ENCODE measurements around the gene MIF4GD.
A peak's percentile ranks its signal among the peaks of the same experiment; 100 is the strongest.
"Not testable (repeated sequence)": the region's sequence is repeated elsewhere in the genome, so short reads cannot be mapped to it uniquely, and the experiment has no call there.

The MIF4GD gene

DNA sequence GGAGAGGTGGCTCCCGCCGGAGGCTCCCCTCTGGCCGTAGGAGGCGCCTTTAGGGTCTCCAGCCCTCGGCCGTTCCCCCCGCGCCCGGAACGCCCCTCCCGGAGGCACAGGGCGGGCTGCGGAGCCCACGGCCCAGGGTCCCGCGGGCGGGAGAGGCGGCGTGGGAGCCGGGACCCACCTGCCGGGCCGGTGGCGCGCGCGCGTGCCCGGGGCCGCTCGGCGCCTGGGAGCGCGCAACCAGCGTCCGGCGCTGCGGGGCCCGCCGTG lies at the start of gene MIF4GD:
Gene MIF4GD, minus strand, starts transcription at position 266 of the 267 bp plus-strand sequence. CDS start 1,036 bp downstream, outside the sequence.
- no peak for DNase-seq (ENCODE audit: low read depth, low spot score)
- peak within 1 kb of the TSS; percentile 79 for H3K27ac ChIP-seq

- no peak overlapping the region for H3K27ac ChIP-seq
- DNase-seq (ENCODE audit: low read depth, low spot score) = no peak
Observed at GRCh38 chr17:75319904-75320691, 49.1 kb upstream of the MIF4GD start.

DNA sequence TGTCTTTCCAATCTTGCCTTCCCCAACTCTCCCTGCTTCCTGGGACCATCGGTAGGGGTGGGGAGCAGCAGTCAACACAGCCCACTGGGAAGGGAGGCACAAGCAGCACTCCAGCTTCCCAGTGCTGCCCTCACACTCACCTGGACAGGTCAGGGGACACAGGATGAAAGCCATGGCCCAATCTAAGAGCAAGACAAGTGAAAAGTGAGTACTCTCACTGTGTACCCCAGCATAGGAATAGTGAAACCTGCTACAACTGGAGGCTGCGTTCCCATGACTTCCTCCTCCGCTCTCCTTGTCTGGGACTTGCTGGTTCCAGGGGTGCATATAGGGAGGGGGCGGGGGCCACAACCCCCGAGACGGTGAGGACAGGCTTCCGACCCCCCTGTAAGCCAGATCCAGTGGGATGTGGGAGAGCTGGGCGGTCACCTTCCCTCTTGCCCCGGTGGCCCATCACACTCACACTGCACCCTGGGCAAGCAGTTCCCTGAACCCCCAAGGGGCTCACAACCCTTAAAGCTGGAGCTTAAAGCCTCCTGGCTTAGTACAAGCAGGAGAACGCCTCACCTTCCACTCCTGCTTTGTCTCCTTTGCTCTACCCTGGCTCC lies 47.7 kb upstream of the MIF4GD start:
- H3K27ac ChIP-seq = no peak overlapping the region
- no peak for DNase-seq (ENCODE audit: low read depth, low spot score)

DNA sequence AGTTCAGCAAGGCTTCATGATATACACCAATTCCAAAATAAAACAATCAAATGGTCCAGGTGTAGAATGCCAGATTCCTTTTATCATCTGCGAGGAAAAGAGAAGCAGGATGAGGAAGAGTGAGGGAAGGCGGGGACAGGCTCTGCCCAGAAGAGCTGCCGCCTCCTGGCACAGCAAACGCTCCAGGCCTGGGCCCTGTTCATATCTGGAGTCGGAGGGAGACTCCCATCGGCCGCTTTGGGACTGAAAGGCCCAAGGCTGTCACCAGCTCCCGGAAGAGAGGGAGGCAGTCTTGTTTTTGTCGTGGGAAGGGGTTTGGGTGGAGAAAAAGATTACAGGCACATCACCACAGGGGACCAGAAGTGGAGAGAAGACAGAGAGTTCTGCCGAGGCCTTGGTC lies 47.2 kb upstream of the MIF4GD start:
- H3K27ac ChIP-seq = no peak overlapping the region

DNA sequence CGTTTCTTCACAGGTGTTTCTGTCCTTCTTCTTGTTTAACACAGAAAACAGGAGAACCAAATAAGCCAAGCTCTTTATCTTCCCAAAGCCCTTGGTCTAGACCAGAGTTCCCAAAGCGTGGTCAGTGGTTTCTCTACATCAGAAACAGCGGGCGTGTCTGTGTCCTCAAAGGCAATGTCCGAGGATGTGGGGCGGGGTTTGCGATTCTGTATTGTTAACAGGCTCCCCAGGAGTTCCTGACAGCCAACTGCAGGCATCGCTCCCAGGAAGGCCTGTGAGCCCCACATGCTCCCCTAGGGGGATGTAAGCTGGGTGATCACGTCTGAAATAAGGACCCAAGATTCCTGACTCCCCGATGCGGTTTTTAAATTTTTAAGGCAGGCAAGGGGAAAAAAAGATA lies 46.6 kb upstream of the MIF4GD start:
- no peak overlapping the region for H3K27ac ChIP-seq
- no peak for DNase-seq (ENCODE audit: low read depth, low spot score)

More for the DNA sequence above, 47.2 kb upstream of the MIF4GD start:
- no peak for DNase-seq (ENCODE audit: low read depth, low spot score)

DNA sequence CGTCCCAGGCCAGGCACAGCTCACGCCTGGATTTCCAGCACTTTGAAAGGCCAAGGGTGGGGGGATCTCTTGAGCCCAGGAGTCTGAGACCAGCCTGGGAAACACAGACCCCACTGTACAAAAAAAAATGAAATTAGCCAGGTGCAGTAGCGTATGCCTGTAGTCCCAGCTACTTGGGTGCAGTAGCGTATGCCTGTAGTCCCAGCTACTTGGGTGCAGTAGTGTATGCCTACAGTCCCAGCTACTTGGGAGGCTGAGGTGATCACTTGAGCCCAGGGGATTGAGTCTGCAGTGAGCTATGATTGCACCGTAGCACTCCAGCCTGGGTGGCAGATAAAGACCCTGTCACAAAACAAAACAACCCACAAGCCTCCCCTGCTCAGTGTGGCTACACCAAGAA lies 45.2 kb upstream of the MIF4GD start:
- DNase-seq (ENCODE audit: low read depth, low spot score) = no peak
- H3K27ac ChIP-seq = no peak overlapping the region

GRCh38 chr17:75315541-75316243 lies 44.7 kb upstream of the MIF4GD start:
- H3K27ac ChIP-seq = no peak overlapping the region
- no peak for DNase-seq (ENCODE audit: low read depth, low spot score)

- H3K27ac ChIP-seq = no peak overlapping the region
- no peak for DNase-seq (ENCODE audit: low read depth, low spot score)
Observed at GRCh38 chr17:75313941-75314551, 43.0 kb upstream of the MIF4GD start.

GRCh38 chr17:75308732-75309629 lies 38.0 kb upstream of the MIF4GD start:
- no peak overlapping the region for H3K27ac ChIP-seq
- DNase-seq (ENCODE audit: low read depth, low spot score) = no peak

GRCh38 chr17:75307957-75308731 lies 37.1 kb upstream of the MIF4GD start:
- no peak overlapping the region for H3K27ac ChIP-seq

GRCh38 chr17:75301502-75302206 lies 30.6 kb upstream of the MIF4GD start:
- no peak for DNase-seq (ENCODE audit: low read depth, low spot score)
- no peak overlapping the region for H3K27ac ChIP-seq

More at GRCh38 chr17:75307957-75308731, 37.1 kb upstream of the MIF4GD start:
- DNase-seq (ENCODE audit: low read depth, low spot score) = no peak

- no peak overlapping the region for H3K27ac ChIP-seq
- no peak for DNase-seq (ENCODE audit: low read depth, low spot score)
Observed at GRCh38 chr17:75301049-75301448, 30.0 kb upstream of the MIF4GD start.

DNA sequence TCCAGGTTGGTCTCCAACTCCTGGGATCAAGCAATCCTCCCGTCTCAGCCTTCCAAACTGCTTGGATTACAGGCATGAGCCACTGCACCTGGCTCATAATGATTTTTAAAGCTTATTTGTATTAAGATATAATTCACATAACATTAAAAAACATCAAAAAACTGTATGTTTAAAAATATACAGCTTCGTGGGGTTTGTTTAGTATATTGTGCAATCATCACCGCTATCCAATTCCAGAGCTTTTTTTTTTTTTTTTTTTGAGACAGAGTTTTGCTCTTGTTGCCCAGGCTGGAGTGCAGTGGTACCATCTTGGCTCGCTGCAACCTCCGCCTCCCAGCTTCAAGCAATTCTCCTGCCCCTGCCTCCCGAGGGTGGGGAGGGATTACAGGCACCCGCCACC lies 29.2 kb upstream of the MIF4GD start:
- no peak for DNase-seq (ENCODE audit: low read depth, low spot score)

GRCh38 chr17:75295201-75296158 lies 24.4 kb upstream of the MIF4GD start:
- no peak overlapping the region for H3K27ac ChIP-seq

More for the DNA sequence above, 29.2 kb upstream of the MIF4GD start:
- H3K27ac ChIP-seq = no peak overlapping the region

DNA sequence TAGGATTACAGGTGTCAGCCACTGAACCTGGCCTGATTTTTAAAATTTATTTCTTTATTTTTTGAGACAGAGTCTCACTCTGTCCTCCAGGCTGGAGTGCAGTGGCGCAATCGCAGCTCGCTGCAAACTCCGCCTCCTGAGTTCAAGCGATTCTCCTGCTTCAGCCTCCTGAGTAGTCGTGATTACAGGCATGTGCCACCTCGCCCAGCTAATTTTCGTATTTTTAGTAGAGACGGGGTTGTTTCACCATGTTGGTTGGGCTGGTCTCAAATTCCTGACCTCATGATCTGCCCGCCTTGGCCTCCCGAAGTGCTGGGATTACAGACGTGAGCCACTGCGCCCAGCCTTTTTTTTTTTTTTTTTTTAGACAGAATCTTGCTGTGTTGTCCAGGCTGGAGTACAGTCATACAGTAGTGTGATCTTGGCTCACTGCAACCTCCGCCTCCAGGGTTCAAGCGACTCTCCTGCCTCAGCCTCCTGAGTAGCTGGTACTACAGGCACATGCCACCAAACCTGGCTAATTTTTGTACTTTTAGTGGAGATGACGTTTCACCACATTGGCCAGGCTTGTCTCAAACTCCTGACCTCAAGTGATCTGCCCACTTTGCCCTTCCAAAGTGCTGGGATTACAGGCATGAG lies 21.9 kb upstream of the MIF4GD start:
- DNase-seq (ENCODE audit: low read depth, low spot score); H3K27ac ChIP-seq: not testable (repeated sequence)

More at GRCh38 chr17:75295201-75296158, 24.4 kb upstream of the MIF4GD start:
- no peak for DNase-seq (ENCODE audit: low read depth, low spot score)

DNA sequence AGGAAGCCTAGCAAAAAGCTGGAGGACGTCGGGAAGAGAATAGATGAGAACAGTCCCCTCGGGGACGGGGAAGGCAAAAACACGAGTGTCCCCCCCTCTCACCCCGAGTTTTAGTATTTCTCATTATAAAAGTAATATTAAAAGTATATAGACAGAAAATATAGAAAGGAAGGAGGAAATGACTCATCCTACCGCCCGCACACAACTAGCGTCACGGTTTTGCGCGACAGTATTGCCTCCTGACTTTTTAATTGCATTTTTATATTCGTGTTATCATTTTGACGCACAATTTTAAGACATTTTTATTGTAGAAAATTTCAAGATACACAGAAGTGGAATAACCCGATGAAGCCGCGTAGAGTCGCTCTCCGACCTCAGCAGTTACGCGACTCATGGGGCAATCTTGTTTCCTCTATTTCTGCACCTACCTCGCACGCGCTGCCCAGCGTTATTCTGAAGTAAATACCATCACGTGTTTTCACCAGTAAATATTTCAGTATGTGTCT lies 18.9 kb upstream of the MIF4GD start:
- no peak for DNase-seq (ENCODE audit: low read depth, low spot score)
- peak overlapping the region; percentile 94 for H3K27ac ChIP-seq

All from epithelial cell of prostate (primary cell).